ENCODE measurements around the gene RAB37. TPM values are rescaled to one million over a fixed set of nuclear protein-coding genes. Genes with fewer than 3 reads are reported as not detected.
A peak's percentile ranks its signal among the peaks of the same experiment; 100 is the strongest.

Gene RAB37
- total RNA-seq (10 to 100 TPM; 23.6 to 58.5 (median 34.4) TPM), polyA plus RNA-seq (10 to 100 TPM; 30.4 to 30.7 TPM), total RNA-seq (38.4 reads per million, percentile 65 among the genes with 10 or more reads in this experiment)

GRCh38 chr17:74736513-74737298 is at the start of gene RAB37:
TSS of gene RAB37 (plus strand) at chr17:74737256. CDS start at chr17:74737273, 17 bp downstream.
- Histone ChIP-seq H3K4me3 (ENCODE audit: low read length) (peak within 1 kb of the TSS; percentile 95), H3K27ac (ENCODE audit: low read depth, low read length) (peak within 1 kb of the TSS; percentile 71), H3K4me1 (ENCODE audit: control insufficient read depth in 2 of 2, insufficient read depth in 2 of 2, low read length in 2 of 2) (peaks cover 39 to 40% of the 10 kb centered on the region in 2 donors), H3K27me3 (ENCODE audit: control insufficient read depth in 2 of 2, insufficient read depth in 2 of 2, low read length in 2 of 2) (no peaks in the 10 kb centered on the region), H3K36me3 (ENCODE audit: control insufficient read depth in 2 of 3, insufficient read depth in 3 of 3, low read length in 3 of 3) (no peaks in the 10 kb centered on the region), H3K9me3 (ENCODE audit: control insufficient read depth in 2 of 3, low read length in 3 of 3) (no peaks in the 10 kb centered on the region)
- Mint-ChIP-seq H3K27ac (peak within 1 kb of the TSS; percentile 79 to 99 (median 93)), H3K27me3 (peaks cover 0 to 17% (median 0%) of the 10 kb centered on the region in 5 donors), H3K4me1 (peaks cover 43 to 55% (median 52%) of the 10 kb centered on the region in 7 donors), H3K4me3 (peak within 1 kb of the TSS; percentile 85 to 97 (median 92)), H3K9me3 (peaks cover 0 to 2% (median 0%) of the 10 kb centered on the region in 11 donors), H3K36me3 (peaks cover 0 to 12% (median 0%) of the 10 kb centered on the region in 5 donors)
- DNase-seq, result peak in 7 of 9 donors; percentile 35 to 59 (median 46)
- intact Hi-C loops (cut with micrococcal nuclease), result loop anchor here (1.0 to 10.0 kb wide), 6 partner anchors 50 to 358 kb away; no protein-coding TSS in a partner anchor
- POLR2A ChIA-PET, result interaction anchor here (0.7 to 4.6 kb wide), 10 partner anchors 10 to 137 kb away, joined by 3 to 54 read pairs (median 20); partner anchors contain the start of genes FDXR and NAT9
- ATAC-seq, result peak; percentile 66
- CTCF ChIA-PET, result interaction anchor here (0.5 to 6.7 kb wide), 28 partner anchors 10 to 358 kb away, joined by 3 to 166 read pairs (median 4); partner anchors contain the start of genes CDR2L and NAT9

- Mint-ChIP-seq H3K4me1 (peaks cover 0 to 24% (median 0%) of the 10 kb centered on the region in 7 donors), H3K9me3 (no peaks in the 10 kb centered on the region)
Measured at GRCh38 chr17:74687886-74688285, 49.2 kb upstream of the RAB37 start.

GRCh38 chr17:74690409-74690825 is 46.6 kb upstream of the RAB37 start:
- Mint-ChIP-seq H3K9me3 (peaks cover 0 to 6% (median 0%) of the 10 kb centered on the region in 11 donors), H3K4me1 (peaks cover 0 to 24% (median 0%) of the 10 kb centered on the region in 7 donors), H3K36me3 (peaks cover 0 to 4% (median 0%) of the 10 kb centered on the region in 5 donors), H3K4me3 (peak overlapping the region in 1 of 10 donors; percentile 33), H3K27me3 (peaks cover 0 to 19% (median 4%) of the 10 kb centered on the region in 5 donors), H3K27ac (no peak overlapping the region)
- peak; percentile 93 for ATAC-seq
- no peaks in the 10 kb centered on the region for H3K9me3 ChIP-seq (ENCODE audit: control insufficient read depth in 2 of 3, low read length in 3 of 3)
- POLR2A ChIA-PET, result interaction anchor here (0.6 kb wide), 1 partner anchor 15 kb away, joined by 4 read pairs; no protein-coding TSS in a partner anchor
- CTCF ChIA-PET, result interaction anchor here (0.6 to 1.0 kb wide), 2 partner anchors 55 to 386 kb away, joined by 3 read pairs; no protein-coding TSS in a partner anchor
- no peak overlapping the region for H3K4me3 ChIP-seq (ENCODE audit: low read length)
- intact Hi-C loops (cut with micrococcal nuclease), result no loop called here
- no peaks in the 10 kb centered on the region for H3K27me3 ChIP-seq (ENCODE audit: control insufficient read depth in 2 of 2, insufficient read depth in 2 of 2, low read length in 2 of 2)
- H3K4me1 ChIP-seq (ENCODE audit: control insufficient read depth in 2 of 2, insufficient read depth in 2 of 2, low read length in 2 of 2), result no peaks in the 10 kb centered on the region
- DNase-seq, result no peak
- no peak overlapping the region for H3K27ac ChIP-seq (ENCODE audit: low read depth, low read length)
- H3K36me3 ChIP-seq (ENCODE audit: control insufficient read depth in 2 of 3, insufficient read depth in 3 of 3, low read length in 3 of 3), result no peaks in the 10 kb centered on the region

More at GRCh38 chr17:74687886-74688285, 49.2 kb upstream of the RAB37 start:
- POLR2A ChIA-PET, result no interaction called here
- intact Hi-C loops (cut with micrococcal nuclease), result loop anchor here (2.0 to 10.0 kb wide), 2 partner anchors 47 to 49 kb away; partner anchors contain the start of gene RAB37 (in 2 of the 2)
- ATAC-seq, result no peak
- no peaks in the 10 kb centered on the region for H3K27me3 ChIP-seq (ENCODE audit: control insufficient read depth in 2 of 2, insufficient read depth in 2 of 2, low read length in 2 of 2)
- H3K4me3 ChIP-seq (ENCODE audit: low read length), result no peak overlapping the region
- no peaks in the 10 kb centered on the region for H3K9me3 ChIP-seq (ENCODE audit: control insufficient read depth in 2 of 3, low read length in 3 of 3)
- CTCF ChIA-PET, result no interaction called here
- no peaks in the 10 kb centered on the region for H3K36me3 ChIP-seq (ENCODE audit: control insufficient read depth in 2 of 3, insufficient read depth in 3 of 3, low read length in 3 of 3)
- H3K27ac ChIP-seq (ENCODE audit: low read depth, low read length), result no peak overlapping the region
- no peaks in the 10 kb centered on the region for H3K4me1 ChIP-seq (ENCODE audit: control insufficient read depth in 2 of 2, insufficient read depth in 2 of 2, low read length in 2 of 2)
- Mint-ChIP-seq H3K27me3 (peaks cover 0 to 23% (median 4%) of the 10 kb centered on the region in 5 donors), H3K36me3 (no peaks in the 10 kb centered on the region), H3K4me3 (no peak overlapping the region), H3K27ac (no peak overlapping the region)
- DNase-seq, result no peak

- H3K27me3 ChIP-seq (ENCODE audit: control insufficient read depth in 2 of 2, insufficient read depth in 2 of 2, low read length in 2 of 2), result no peaks in the 10 kb centered on the region
- no peak overlapping the region for H3K27ac ChIP-seq (ENCODE audit: low read depth, low read length)
- no peak overlapping the region for H3K4me3 ChIP-seq (ENCODE audit: low read length)
- Mint-ChIP-seq H3K27ac (no peak overlapping the region), H3K27me3 (peaks cover 0 to 20% (median 4%) of the 10 kb centered on the region in 5 donors), H3K4me3 (no peak overlapping the region), H3K4me1 (peaks cover 0 to 24% (median 0%) of the 10 kb centered on the region in 7 donors), H3K9me3 (peaks cover 0 to 6% (median 0%) of the 10 kb centered on the region in 11 donors), H3K36me3 (peaks cover 0 to 4% (median 0%) of the 10 kb centered on the region in 5 donors)
- POLR2A ChIA-PET, result interaction anchor here (0.6 kb wide), 1 partner anchor 16 kb away, joined by 4 read pairs; no protein-coding TSS in a partner anchor
- DNase-seq (no peak), ATAC-seq (no peak)
- H3K36me3 ChIP-seq (ENCODE audit: control insufficient read depth in 2 of 3, insufficient read depth in 3 of 3, low read length in 3 of 3), result no peaks in the 10 kb centered on the region
- CTCF ChIA-PET, result no interaction called here
- intact Hi-C loops (cut with micrococcal nuclease), result no loop called here
- H3K4me1 ChIP-seq (ENCODE audit: control insufficient read depth in 2 of 2, insufficient read depth in 2 of 2, low read length in 2 of 2), result no peaks in the 10 kb centered on the region
- no peaks in the 10 kb centered on the region for H3K9me3 ChIP-seq (ENCODE audit: control insufficient read depth in 2 of 3, low read length in 3 of 3)
Measured at GRCh38 chr17:74691151-74691550, 45.9 kb upstream of the RAB37 start.

- Mint-ChIP-seq H3K27me3 (peaks cover 0 to 25% (median 4%) of the 10 kb centered on the region in 5 donors), H3K36me3 (peaks cover 0 to 4% (median 0%) of the 10 kb centered on the region in 5 donors), H3K27ac (no peak overlapping the region), H3K4me1 (peaks cover 0 to 14% (median 0%) of the 10 kb centered on the region in 7 donors), H3K4me3 (no peak overlapping the region), H3K9me3 (peaks cover 0 to 6% (median 0%) of the 10 kb centered on the region in 11 donors)
- Histone ChIP-seq H3K4me3 (ENCODE audit: low read length) (no peak overlapping the region), H3K27ac (ENCODE audit: low read depth, low read length) (no peak overlapping the region), H3K36me3 (ENCODE audit: control insufficient read depth in 2 of 3, insufficient read depth in 3 of 3, low read length in 3 of 3) (no peaks in the 10 kb centered on the region), H3K9me3 (ENCODE audit: control insufficient read depth in 2 of 3, low read length in 3 of 3) (no peaks in the 10 kb centered on the region), H3K27me3 (ENCODE audit: control insufficient read depth in 2 of 2, insufficient read depth in 2 of 2, low read length in 2 of 2) (no peaks in the 10 kb centered on the region), H3K4me1 (ENCODE audit: control insufficient read depth in 2 of 2, insufficient read depth in 2 of 2, low read length in 2 of 2) (no peaks in the 10 kb centered on the region)
- intact Hi-C loops (cut with micrococcal nuclease), result no loop called here
- ChIA-PET CTCF (no interaction called here), POLR2A (no interaction called here)
- DNase-seq, result no peak
- no peak for ATAC-seq
Measured at GRCh38 chr17:74694081-74694480, 43.0 kb upstream of the RAB37 start.

GRCh38 chr17:74695629-74696028 is 41.4 kb upstream of the RAB37 start:
- ChIA-PET CTCF (no interaction called here), POLR2A (no interaction called here)
- H3K4me3 ChIP-seq (ENCODE audit: low read length), result no peak overlapping the region
- H3K4me3 Mint-ChIP-seq, result no peak overlapping the region
- peaks cover 0 to 4% (median 0%) of the 10 kb centered on the region in 5 donors for H3K36me3 Mint-ChIP-seq
- peaks cover 0 to 33% (median 6%) of the 10 kb centered on the region in 5 donors for H3K27me3 Mint-ChIP-seq
- no peaks in the 10 kb centered on the region for H3K36me3 ChIP-seq (ENCODE audit: control insufficient read depth in 2 of 3, insufficient read depth in 3 of 3, low read length in 3 of 3)
- DNase-seq (no peak), ATAC-seq (no peak)
- no peak overlapping the region for H3K27ac ChIP-seq (ENCODE audit: low read depth, low read length)
- no peak overlapping the region for H3K27ac Mint-ChIP-seq
- no peaks in the 10 kb centered on the region for H3K4me1 ChIP-seq (ENCODE audit: control insufficient read depth in 2 of 2, insufficient read depth in 2 of 2, low read length in 2 of 2)
- H3K27me3 ChIP-seq (ENCODE audit: control insufficient read depth in 2 of 2, insufficient read depth in 2 of 2, low read length in 2 of 2), result no peaks in the 10 kb centered on the region
- H3K4me1 Mint-ChIP-seq, result peaks cover 0 to under 1% (median 0%) of the 10 kb centered on the region in 7 donors
- no peaks in the 10 kb centered on the region for H3K9me3 ChIP-seq (ENCODE audit: control insufficient read depth in 2 of 3, low read length in 3 of 3)
- H3K9me3 Mint-ChIP-seq, result peaks cover 0 to 6% (median 0%) of the 10 kb centered on the region in 11 donors
- intact Hi-C loops (cut with micrococcal nuclease), result no loop called here

All from naive thymus-derived CD4-positive, alpha-beta T cell (primary cell).